ENCODE measurements around the gene CRHR2.

The CRHR2 gene

GRCh38 chr7:30664184-30664885 is 17.9 kb downstream of the CRHR2 start:
- in situ Hi-C loops (cut with HindIII; ENCODE audit: low sequenced_read_pairs), result no loop called here
- DNase-seq (ENCODE audit: low read depth, low spot score), result no peak
- no peak for TF ChIP-seq CTCF (IDR thresholded peaks at IDR 0.05; ENCODE audit: low read depth, low read length)
- H3K4me3 ChIP-seq (ENCODE audit: low read depth, low read length), result no peak overlapping the region

GRCh38 chr7:30663414-30663813 is 18.8 kb downstream of the CRHR2 start:
- DNase-seq (ENCODE audit: low read depth, low spot score), result no peak
- in situ Hi-C loops (cut with HindIII; ENCODE audit: low sequenced_read_pairs), result no loop called here
- no peak overlapping the region for H3K4me3 ChIP-seq (ENCODE audit: low read depth, low read length)
- TF ChIP-seq CTCF (IDR thresholded peaks at IDR 0.05; ENCODE audit: low read depth, low read length), result no peak

GRCh38 chr7:30662431-30662939 is 19.8 kb downstream of the CRHR2 start:
- DNase-seq (ENCODE audit: low read depth, low spot score), result no peak
- no peak overlapping the region for H3K4me3 ChIP-seq (ENCODE audit: low read depth, low read length)
- TF ChIP-seq CTCF (IDR thresholded peaks at IDR 0.05; ENCODE audit: low read depth, low read length), result no peak
- in situ Hi-C loops (cut with HindIII; ENCODE audit: low sequenced_read_pairs), result no loop called here

- no peak for DNase-seq (ENCODE audit: low read depth, low spot score)
- in situ Hi-C loops (cut with HindIII; ENCODE audit: low sequenced_read_pairs), result no loop called here
- TF ChIP-seq CTCF (IDR thresholded peaks at IDR 0.05; ENCODE audit: low read depth, low read length), result no peak
- no peak overlapping the region for H3K4me3 ChIP-seq (ENCODE audit: low read depth, low read length)
Observed at GRCh38 chr7:30661926-30662325, 20.3 kb downstream of the CRHR2 start.

- no peak for TF ChIP-seq CTCF (IDR thresholded peaks at IDR 0.05; ENCODE audit: low read depth, low read length)
- in situ Hi-C loops (cut with HindIII; ENCODE audit: low sequenced_read_pairs), result no loop called here
- H3K4me3 ChIP-seq (ENCODE audit: low read depth, low read length), result no peak overlapping the region
- no peak for DNase-seq (ENCODE audit: low read depth, low spot score)
Observed at GRCh38 chr7:30660331-30661255, 21.7 kb downstream of the CRHR2 start.

GRCh38 chr7:30659312-30659711 is 22.9 kb downstream of the CRHR2 start:
- DNase-seq (ENCODE audit: low read depth, low spot score), result no peak
- no peak for TF ChIP-seq CTCF (IDR thresholded peaks at IDR 0.05; ENCODE audit: low read depth, low read length)
- in situ Hi-C loops (cut with HindIII; ENCODE audit: low sequenced_read_pairs), result no loop called here

More at GRCh38 chr7:30659312-30659711, 22.9 kb downstream of the CRHR2 start:
- no peak overlapping the region for H3K4me3 ChIP-seq (ENCODE audit: low read depth, low read length)
